Stimulated activated CD8-positive, alpha-beta memory T cell treated with anti-CD3 and anti-CD28 coated beads, Interleukin-12 subunit alpha, Interleukin-12 subunit beta, amount 100 ng/mL, for 4 hours (primary cell): ENCODE data around the gene TRIM43.
"Not testable (repeated sequence)": the region's sequence is repeated elsewhere in the genome, so short reads cannot be mapped to it uniquely, and the experiment has no call there.

ENCODE experiments used
- DNase-seq: peaks from one replicate; pipeline ENCODE4 v3.0.0-alpha.2; 2020; ENCODE audit warnings: low read depth

Gene TRIM43

DNA sequence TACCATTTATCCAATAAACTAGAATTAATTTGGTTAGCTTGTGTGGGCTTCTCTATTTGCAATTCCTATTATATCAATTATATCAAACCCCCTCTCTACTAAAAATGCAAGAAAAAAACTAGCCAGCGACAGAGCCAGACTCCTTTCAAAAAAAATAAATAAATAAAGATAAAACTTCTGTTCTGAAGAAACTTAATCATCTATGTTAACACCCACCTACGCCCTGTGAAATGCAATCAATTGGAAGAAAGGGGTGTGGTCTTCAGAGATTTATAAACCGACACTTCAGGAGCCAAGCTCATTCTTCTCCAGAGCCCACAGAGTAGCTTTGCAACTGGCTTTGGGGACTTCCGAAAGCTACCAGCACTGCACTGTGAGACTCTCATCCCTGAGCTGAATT is at the start of gene TRIM43:
Gene TRIM43 (plus strand): TSS at position 301 of the 400 bp plus-strand sequence. CDS start 2,023 bp downstream, outside the sequence.
- DNase-seq = not testable (repeated sequence)

DNA sequence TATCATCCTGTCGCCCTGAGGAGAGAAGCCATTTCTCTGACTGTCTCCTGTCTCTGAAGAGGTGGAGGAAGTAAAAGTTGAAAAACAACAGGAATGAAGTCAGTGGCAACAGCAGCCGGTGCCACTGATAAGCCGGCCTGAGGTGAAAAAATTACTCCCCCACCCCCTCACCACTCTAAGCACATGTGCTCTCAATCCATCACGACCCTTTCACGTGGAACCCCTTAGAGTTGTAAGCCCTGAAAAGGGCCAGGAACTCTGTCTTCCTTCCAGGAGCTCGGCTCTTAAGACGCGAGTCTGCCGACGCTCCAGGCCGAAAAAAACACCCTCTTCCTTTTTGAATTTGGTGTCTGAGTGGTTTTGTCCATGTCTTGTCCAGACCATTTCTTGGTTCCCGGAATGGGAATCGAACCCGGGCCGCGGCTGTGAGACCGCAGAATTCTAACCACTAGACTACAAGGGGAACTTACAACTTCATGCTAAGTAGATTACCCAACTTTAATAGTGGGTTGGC is 40.7 kb upstream of the TRIM43 start:
- DNase-seq = no peak

GRCh38 chr2:95552911-95553310 is 38.9 kb upstream of the TRIM43 start:
- no peak for DNase-seq

- no peak for DNase-seq
Measured at GRCh38 chr2:95569170-95569569, 22.6 kb upstream of the TRIM43 start.

DNA sequence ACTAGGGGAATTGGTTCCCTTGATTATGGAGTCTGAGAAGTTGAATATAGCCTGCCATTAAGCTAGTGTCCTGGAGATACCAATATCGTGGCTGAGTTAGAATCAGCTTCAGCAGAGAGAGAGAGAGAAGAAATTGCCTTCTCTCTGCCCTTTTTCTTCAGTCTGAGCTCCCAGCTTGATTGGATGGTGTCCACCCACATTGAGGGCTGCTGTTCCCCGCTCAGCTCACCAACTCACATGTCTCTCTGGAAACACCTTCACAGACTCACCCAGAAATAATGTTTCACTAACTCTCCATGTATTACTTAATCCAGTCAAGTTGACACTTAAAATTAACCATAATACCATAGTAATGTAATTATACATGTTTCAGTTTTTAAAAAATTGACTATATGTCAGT is 17.9 kb upstream of the TRIM43 start:
- DNase-seq = no peak

DNA sequence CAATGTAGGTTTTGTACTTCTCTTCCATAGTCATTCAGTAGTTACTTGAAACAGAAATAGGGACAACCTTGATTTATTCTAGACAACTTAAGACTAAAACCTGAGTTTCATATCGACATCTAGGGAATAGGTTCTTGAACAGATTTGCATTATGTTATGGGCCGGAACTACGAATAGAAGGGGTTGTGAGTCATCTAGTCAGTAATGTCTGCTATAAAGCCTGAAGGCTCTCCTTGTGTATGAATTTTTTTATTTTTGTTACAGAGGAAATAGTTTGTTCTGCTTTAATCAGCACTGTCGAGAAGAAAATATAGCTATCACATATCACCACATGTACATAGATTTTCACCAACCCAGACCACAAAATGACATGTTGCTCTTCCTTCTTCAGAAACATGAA is 17.3 kb upstream of the TRIM43 start:
- DNase-seq = no peak

GRCh38 chr2:95575857-95576256 is 15.9 kb upstream of the TRIM43 start:
- DNase-seq = no peak

DNA sequence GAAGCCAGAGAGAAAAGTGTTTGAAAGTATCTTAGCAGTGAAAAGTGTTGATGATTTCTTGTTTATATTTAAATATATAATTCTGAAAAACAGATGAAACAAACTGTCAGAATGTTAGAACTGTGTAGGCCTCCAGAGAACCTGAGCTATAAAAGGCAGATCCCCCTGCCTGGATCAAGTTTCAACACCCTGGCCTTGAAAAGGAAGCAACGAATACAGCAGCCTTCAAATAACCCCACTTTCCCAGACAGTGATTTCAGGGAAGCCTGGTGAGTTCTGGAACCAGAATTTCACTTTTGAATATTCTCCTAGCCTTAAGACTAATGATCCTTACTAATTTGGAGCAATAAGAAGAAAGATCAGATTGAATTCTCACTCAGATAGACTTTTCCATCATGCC is 13.3 kb upstream of the TRIM43 start:
- no peak for DNase-seq

GRCh38 chr2:95583545-95583944 is 8.3 kb upstream of the TRIM43 start:
- not testable (repeated sequence) for DNase-seq

DNA sequence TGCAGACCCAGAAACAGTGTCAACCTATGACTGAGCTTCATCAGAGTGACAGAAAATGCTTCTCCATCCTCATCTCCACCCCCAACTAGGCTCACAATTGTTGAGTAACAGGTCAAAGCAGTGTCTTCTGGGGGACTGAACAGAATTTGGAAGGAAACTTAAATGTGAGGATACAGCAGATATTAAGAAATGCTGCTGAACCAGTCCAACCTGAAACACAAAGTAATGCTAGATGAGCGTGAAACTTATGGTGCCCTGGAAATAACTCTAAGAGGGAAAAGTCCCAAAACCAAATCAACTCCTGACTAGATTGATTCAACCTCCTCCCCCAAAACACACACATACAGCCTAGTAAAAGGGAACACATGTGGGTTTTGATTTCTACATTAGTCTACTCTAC is 7.5 kb upstream of the TRIM43 start:
- DNase-seq = not testable (repeated sequence)

DNA sequence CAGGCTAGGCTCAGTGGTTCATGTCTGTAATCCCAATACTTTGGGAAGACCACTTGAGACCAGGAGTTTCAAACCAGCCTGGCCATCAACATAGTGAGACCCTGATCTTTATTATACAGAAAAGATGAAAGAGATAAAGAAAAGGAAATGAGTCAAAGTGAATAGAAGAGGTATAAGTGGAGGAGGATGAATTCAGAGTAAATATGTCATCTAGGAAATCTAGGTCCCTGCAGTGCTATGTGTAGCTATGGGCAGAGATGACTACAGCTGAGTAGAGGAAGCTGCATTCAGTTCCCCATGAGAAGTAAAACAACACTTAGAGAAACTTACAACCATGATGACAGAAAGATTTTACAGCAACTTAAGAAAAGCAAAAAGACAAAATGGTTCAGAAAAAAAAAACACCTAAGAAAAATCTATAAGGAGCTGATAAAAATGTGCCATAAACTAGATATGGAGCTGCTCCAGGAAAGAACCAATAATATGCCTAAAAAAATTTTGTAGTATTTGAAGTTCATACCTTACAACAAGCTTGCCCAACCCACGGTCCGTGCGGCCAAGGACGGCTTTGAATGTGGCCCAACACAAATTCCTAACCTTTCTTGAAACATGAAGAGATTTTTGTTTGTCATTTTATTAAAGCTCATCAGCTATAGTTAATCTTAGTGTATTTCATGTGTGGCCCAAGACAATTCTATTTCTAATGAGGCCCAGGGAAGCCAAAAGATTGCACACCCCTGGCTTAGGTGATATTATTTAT is 1.8 kb upstream of the TRIM43 start:
- not testable (repeated sequence) for DNase-seq

GRCh38 chr2:95592973-95593372 is 1.2 kb downstream of the TRIM43 start:
- not testable (repeated sequence) for DNase-seq

DNA sequence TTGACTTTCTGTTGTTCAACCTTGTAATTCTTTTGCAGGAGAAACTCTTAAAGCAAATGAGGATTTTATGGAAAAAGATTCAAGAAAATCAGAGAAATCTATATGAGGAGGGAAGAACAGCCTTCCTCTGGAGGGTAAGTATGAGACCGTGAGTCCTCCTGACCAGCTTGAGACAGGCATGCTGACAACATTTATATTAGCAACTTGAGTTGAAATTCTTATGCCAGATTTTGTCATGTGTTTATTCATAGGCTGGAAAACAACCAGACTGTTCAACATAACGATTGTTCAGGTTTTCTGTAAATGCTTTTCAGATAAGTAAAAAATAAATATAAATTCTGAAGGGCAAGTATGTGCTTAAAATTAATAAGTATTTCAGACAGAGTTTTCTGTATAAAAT is 3.2 kb downstream of the TRIM43 start:
- DNase-seq = not testable (repeated sequence)

- not testable (repeated sequence) for DNase-seq
Measured at GRCh38 chr2:95601301-95601700, 9.5 kb downstream of the TRIM43 start.

DNA sequence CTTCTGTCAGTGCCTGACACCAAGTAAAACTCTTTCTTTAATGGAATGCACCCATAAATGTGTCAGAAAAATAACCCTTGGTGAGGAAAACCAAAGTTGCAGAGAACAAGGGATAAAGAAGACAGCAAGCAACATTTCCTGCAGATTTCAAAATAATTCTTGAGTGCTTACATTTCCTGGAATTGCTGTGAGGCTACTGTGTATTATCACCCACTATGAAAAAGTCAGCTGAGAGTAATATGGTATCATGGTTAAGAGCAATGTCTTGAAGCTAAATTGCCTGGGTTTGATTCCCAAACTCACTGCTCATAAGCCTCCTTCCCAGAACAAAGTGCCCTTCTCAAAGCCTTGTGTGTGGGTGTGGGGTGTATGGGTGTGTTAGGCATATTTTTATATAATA is 10.3 kb downstream of the TRIM43 start:
- not testable (repeated sequence) for DNase-seq

GRCh38 chr2:95608356-95608755 is 16.6 kb downstream of the TRIM43 start:
- not testable (repeated sequence) for DNase-seq

DNA sequence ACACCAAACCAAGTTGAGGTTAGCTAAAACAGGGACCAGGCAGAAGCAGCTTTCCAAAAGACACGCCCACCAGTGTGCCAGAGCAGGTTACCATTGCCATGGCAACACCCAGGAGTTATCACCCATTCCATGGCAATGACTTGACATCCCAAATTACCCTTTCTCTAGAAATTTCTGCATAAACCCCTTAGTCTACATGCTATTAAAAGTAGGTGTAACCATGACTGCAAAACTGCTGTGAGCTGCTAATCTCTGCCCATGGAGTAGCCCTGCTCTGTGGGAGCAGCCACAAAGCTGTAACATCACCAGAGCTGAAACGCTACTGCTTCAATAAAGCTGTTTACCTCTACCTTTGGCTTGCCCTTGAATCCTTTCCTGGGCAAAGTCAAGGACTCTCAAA is 18.0 kb downstream of the TRIM43 start:
- DNase-seq = not testable (repeated sequence)

DNA sequence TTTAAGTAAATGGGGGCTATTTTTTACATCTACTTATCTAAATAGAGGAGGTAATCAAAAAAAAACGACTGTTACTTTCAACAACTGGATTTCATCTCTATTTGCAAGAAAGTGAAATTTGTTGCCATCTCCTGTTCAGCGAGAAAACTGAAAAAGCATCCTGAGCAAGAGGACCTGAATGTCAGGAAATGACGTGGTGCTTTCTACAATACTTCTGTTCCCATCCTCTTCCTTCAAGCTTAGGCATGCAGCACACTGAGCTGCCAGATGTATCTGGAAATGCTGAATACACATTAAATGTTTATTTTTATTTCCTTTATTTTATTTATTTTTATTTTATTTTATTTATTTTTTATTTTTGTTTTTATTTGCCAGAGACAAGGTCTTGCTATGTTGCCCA is 21.2 kb downstream of the TRIM43 start:
- DNase-seq = not testable (repeated sequence)

- not testable (repeated sequence) for DNase-seq
Measured at GRCh38 chr2:95622728-95623127, 30.9 kb downstream of the TRIM43 start.

DNA sequence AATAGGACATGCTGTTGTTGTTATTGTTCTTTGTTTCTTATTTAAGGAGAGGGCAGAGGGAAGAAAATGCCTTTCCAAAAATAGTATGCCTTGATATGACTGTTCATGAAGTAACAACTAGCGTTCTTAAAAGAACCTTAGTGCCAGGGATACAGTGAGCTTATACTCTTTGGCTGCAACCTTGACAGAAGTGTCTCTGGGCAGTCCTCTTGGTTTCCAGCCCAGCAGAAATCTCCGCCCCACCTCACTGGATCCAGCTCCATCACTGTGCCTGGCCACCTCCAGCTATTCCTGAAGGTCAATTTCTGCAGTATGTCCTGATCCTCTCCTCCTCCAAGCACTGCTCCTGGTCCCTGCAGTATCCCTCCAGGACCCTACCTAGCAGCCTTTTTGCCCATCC is 39.2 kb downstream of the TRIM43 start:
- DNase-seq = not testable (repeated sequence)

GRCh38 chr2:95633626-95634259 is 41.9 kb downstream of the TRIM43 start:
- DNase-seq = not testable (repeated sequence)

DNA sequence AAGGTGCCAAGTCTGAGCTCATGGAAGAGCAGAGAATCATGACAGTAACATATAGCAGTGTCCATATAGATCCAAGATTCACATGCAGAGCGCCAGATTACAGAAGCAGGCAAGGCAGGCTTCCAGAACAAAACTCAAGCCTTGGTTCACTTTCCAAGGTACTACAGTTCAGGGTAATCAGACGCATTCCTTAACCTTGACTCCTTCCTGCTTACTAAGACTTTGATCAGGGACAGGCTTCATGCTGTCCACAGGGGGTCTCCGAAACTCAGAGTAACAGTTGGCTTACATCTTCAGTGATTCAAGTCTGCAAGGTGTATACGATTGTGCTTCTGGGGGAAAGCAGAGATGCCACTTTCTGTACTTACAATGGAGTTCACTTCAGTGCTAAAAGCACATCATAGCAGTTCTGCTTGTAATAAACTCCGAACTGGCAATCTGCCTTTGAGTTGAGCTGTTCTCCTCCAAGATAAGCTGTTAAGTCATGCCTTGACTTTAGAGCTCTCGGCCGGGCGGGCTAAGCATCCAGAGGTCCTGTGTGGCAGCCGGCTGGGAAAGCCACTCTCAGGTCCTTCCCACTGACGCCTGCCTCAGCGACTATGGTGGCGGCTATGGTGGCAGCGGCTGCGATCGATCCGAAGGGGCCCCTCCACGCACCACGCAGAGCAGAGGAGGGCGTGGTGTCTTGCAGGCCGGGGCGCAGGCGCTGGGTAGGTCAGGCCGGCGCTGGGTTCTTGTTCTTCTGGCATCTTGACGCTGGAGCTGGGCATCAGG is 48.9 kb downstream of the TRIM43 start:
- DNase-seq = not testable (repeated sequence)

GRCh38 chr2:95641289-95641575 is 49.4 kb downstream of the TRIM43 start:
- DNase-seq = not testable (repeated sequence)
